ENCODE measurements around the gene THBS1.

The THBS1 gene

GRCh38 chr15:39580485-39581241 is at the start of gene THBS1:
Gene THBS1, plus strand, starts transcription at chr15:39581079. Its CDS starts 779 bp downstream, at chr15:39581858.
- DNase-seq: peak in 2 of 14 donors; percentile 5 to 12

GRCh38 chr15:39534996-39535395 is 45.9 kb upstream of the THBS1 start:
- no peak for DNase-seq

- no peak for DNase-seq
Observed at GRCh38 chr15:39535466-39535865, 45.4 kb upstream of the THBS1 start.

- no peak for DNase-seq
Observed at GRCh38 chr15:39538936-39539335, 41.9 kb upstream of the THBS1 start.

GRCh38 chr15:39539466-39539865 is 41.4 kb upstream of the THBS1 start:
- no peak for DNase-seq

GRCh38 chr15:39539973-39540558 is 40.8 kb upstream of the THBS1 start:
- no peak for DNase-seq

- no peak for DNase-seq
Observed at GRCh38 chr15:39542385-39543065, 38.4 kb upstream of the THBS1 start.

GRCh38 chr15:39543651-39544050 is 37.2 kb upstream of the THBS1 start:
- DNase-seq: no peak

- no peak for DNase-seq
Observed at GRCh38 chr15:39546842-39547241, 34.0 kb upstream of the THBS1 start.

GRCh38 chr15:39548561-39548960 is 32.3 kb upstream of the THBS1 start:
- DNase-seq: no peak

- DNase-seq: no peak
Observed at GRCh38 chr15:39549912-39550311, 31.0 kb upstream of the THBS1 start.

- DNase-seq: no peak
Observed at GRCh38 chr15:39551476-39551875, 29.4 kb upstream of the THBS1 start.

GRCh38 chr15:39552556-39552955 is 28.3 kb upstream of the THBS1 start:
- no peak for DNase-seq

GRCh38 chr15:39553947-39554693 is 26.8 kb upstream of the THBS1 start:
- DNase-seq: no peak

GRCh38 chr15:39554746-39555387 is 26.0 kb upstream of the THBS1 start:
- no peak for DNase-seq

GRCh38 chr15:39555885-39556284 is 25.0 kb upstream of the THBS1 start:
- DNase-seq: no peak

- no peak for DNase-seq
Observed at GRCh38 chr15:39556461-39556860, 24.4 kb upstream of the THBS1 start.

GRCh38 chr15:39558421-39558820 is 22.5 kb upstream of the THBS1 start:
- DNase-seq: no peak

GRCh38 chr15:39564972-39565665 is 15.8 kb upstream of the THBS1 start:
- DNase-seq: no peak

GRCh38 chr15:39565851-39566250 is 15.0 kb upstream of the THBS1 start:
- no peak for DNase-seq

- DNase-seq: no peak
Observed at GRCh38 chr15:39573287-39573686, 7.6 kb upstream of the THBS1 start.

GRCh38 chr15:39573844-39574243 is 7.0 kb upstream of the THBS1 start:
- no peak for DNase-seq

Measured in C1 segment of cervical spinal cord (tissue), 14 donors.